OCI-LY3 (cell line): ENCODE results near the gene MTA1.

ENCODE experiments used
- H2AFZ ChIP-seq: fragments of 200-600, 300-600 bp; shearing (Covaris generic); 2 replicates; pipeline ENCODE4 v1.6.0; 2014; ENCODE audit warnings: antibody characterized with exemption, low read depth, low read length
- H3K27ac ChIP-seq: fragments of 200-600, 300-600 bp; sonication (generic); 2 replicates; pipeline ENCODE4 v1.5.1; 2014; ENCODE audit warnings: mild to moderate bottlenecking, low read length, moderate library complexity, mixed read lengths
- H3K27me3 ChIP-seq: fragments of 200-600, 300-600 bp; sonication (generic); 2 replicates; pipeline ENCODE4 v1.6.1; 2014; ENCODE audit warnings: low read depth, low read length, mixed read lengths
- H3K36me3 ChIP-seq: fragments of 200-600, 300-600 bp; sonication (generic); replicated peaks from 2 replicates; pipeline ENCODE3; 2014; ENCODE audit warnings: low read depth, low read length, mixed read lengths
- H3K4me1 ChIP-seq: fragments of 300-600, 200-600 bp; sonication (generic); 2 replicates; pipeline ENCODE4 v1.6.1; 2014; ENCODE audit warnings: low read length, mixed read lengths
- H3K4me2 ChIP-seq: fragments of 200-600, 300-600 bp; sonication (generic); 2 replicates; pipeline ENCODE4 v1.6.1; 2014; ENCODE audit warnings: low read length, mixed read lengths
- H3K4me3 ChIP-seq: fragments of 300-600, 200-600 bp; sonication (generic); 2 replicates; pipeline ENCODE4 v1.5.1; 2014; ENCODE audit warnings: antibody characterized with exemption, mild to moderate bottlenecking, low read length, moderate library complexity
- H3K79me2 ChIP-seq: fragments of 300-600, 200-600 bp; shearing (Covaris generic); 2 replicates; pipeline ENCODE4 v1.6.1; 2014; ENCODE audit warnings: mild to moderate bottlenecking, low read length, mixed read lengths
- H3K9ac ChIP-seq: fragments of 300-600, 200-600 bp; shearing (Covaris generic); 2 replicates; pipeline ENCODE4 v1.6.0; 2014; ENCODE audit warnings: mild to moderate bottlenecking, low read length, moderate library complexity
- H3K9me3 ChIP-seq: fragments of 200-600, 300-600 bp; shearing (Covaris generic); 2 replicates; pipeline ENCODE4 v1.6.1; 2014; ENCODE audit warnings: low read length, mixed read lengths; ENCODE audit not compliant: insufficient read depth
- H4K20me1 ChIP-seq: fragments of 200-600, 300-600 bp; sonication (generic); 2 replicates; pipeline ENCODE4 v1.6.1; 2016; ENCODE audit warnings: low read length, mixed read lengths; ENCODE audit not compliant: insufficient read depth
- CTCF ChIP-seq: fragments of 200-600, 300-600 bp; sonication (generic); IDR thresholded peaks from 2 replicates; pipeline ENCODE4 v1.5.1; 2014; ENCODE audit warnings: antibody characterized with exemption, low read length, low read depth
- EZH2phosphoT487 ChIP-seq: fragments of 200-600 bp; shearing (Covaris generic); IDR thresholded peaks from 2 replicates; pipeline ENCODE4 v1.6.1; 2018; ENCODE audit warnings: antibody characterized with exemption, mixed run types, low read depth

The MTA1 gene

GRCh38 chr14:105386581-105387529 is 32.8 kb upstream of the MTA1 start:
- Histone ChIP-seq H3K4me3 (no peak overlapping the region), H2AFZ (no peak overlapping the region), H3K4me1 (peaks cover 7% of the 10 kb centered on the region), H3K27me3 (no peaks in the 10 kb centered on the region), H3K36me3 (no peaks in the 10 kb centered on the region), H3K4me2 (no peak overlapping the region), H3K9ac (no peak overlapping the region), H3K27ac (no peak overlapping the region), H3K9me3 (no peaks in the 10 kb centered on the region), H3K79me2 (no peaks in the 10 kb centered on the region), H4K20me1 (no peaks in the 10 kb centered on the region)
- no peak for TF ChIP-seq CTCF
- no peak for TF ChIP-seq EZH2phosphoT487

- H3K4me2 ChIP-seq, result no peak overlapping the region
- H3K4me1 ChIP-seq, result peaks cover 7% of the 10 kb centered on the region
- H2AFZ ChIP-seq, result no peak overlapping the region
- H4K20me1 ChIP-seq, result no peaks in the 10 kb centered on the region
- H3K27me3 ChIP-seq, result no peaks in the 10 kb centered on the region
- H3K9me3 ChIP-seq, result no peaks in the 10 kb centered on the region
- H3K79me2 ChIP-seq, result no peaks in the 10 kb centered on the region
- H3K27ac ChIP-seq, result no peak overlapping the region
- TF ChIP-seq EZH2phosphoT487 (no peak), CTCF (no peak)
- H3K36me3 ChIP-seq, result no peaks in the 10 kb centered on the region
- H3K9ac ChIP-seq, result no peak overlapping the region
- H3K4me3 ChIP-seq, result no peak overlapping the region
Observed at GRCh38 chr14:105387530-105387922, 32.1 kb upstream of the MTA1 start.

- Histone ChIP-seq H3K4me1 (peaks cover 7% of the 10 kb centered on the region), H3K27me3 (no peaks in the 10 kb centered on the region), H3K36me3 (no peaks in the 10 kb centered on the region), H3K4me2 (no peak overlapping the region), H3K4me3 (no peak overlapping the region), H3K79me2 (no peaks in the 10 kb centered on the region), H3K27ac (no peak overlapping the region), H3K9ac (no peak overlapping the region), H2AFZ (no peak overlapping the region), H4K20me1 (no peaks in the 10 kb centered on the region), H3K9me3 (no peaks in the 10 kb centered on the region)
- TF ChIP-seq CTCF, result no peak
- no peak for TF ChIP-seq EZH2phosphoT487
Observed at GRCh38 chr14:105388110-105388951, 31.3 kb upstream of the MTA1 start.

GRCh38 chr14:105388976-105389375 is 30.7 kb upstream of the MTA1 start:
- H3K79me2 ChIP-seq, result no peaks in the 10 kb centered on the region
- no peaks in the 10 kb centered on the region for H3K36me3 ChIP-seq
- H3K9me3 ChIP-seq, result no peaks in the 10 kb centered on the region
- no peak overlapping the region for H3K4me3 ChIP-seq
- no peak overlapping the region for H3K4me2 ChIP-seq
- H3K9ac ChIP-seq, result no peak overlapping the region
- H3K27me3 ChIP-seq, result no peaks in the 10 kb centered on the region
- TF ChIP-seq EZH2phosphoT487, result no peak
- TF ChIP-seq CTCF, result no peak
- peaks cover 7% of the 10 kb centered on the region for H3K4me1 ChIP-seq
- no peak overlapping the region for H2AFZ ChIP-seq
- H3K27ac ChIP-seq, result no peak overlapping the region
- no peaks in the 10 kb centered on the region for H4K20me1 ChIP-seq
